Measurements from ENCODE around the gene ASXL3. TPM values are rescaled to one million over a fixed set of nuclear protein-coding genes. Genes with fewer than 3 reads are reported as not detected.

Gene ASXL3
- total and polyA plus RNA-seq, 9 of the 15 experiments (the other 6 are each of a cell fraction or from before 2014, with no cell fraction given): not detected

DNA sequence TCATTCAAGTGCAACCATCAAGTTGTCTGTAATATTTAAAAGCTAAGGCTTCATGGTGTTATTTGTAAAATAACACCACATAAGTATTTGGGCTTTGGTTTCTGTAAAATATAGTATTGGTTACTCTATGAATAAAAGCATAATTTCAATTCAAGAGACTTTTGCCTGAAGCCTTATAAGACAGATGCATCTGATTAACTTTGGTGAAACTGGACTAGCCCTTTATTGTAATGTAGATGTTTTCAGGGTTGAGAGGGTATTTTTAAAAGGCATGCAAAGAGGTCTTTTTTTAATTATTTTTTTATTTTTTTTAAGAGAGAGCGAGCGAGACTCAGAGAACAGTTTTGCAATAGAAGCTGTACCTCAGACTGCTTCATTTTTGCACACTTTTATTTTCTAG is 66.5 kb downstream of the ASXL3 start (continued):
- TF ChIP-seq DEAF1 (CRISPR knock-in tag; IDR thresholded peaks at IDR 0.05) (no peak), SREBF1 (IDR thresholded peaks at IDR 0.05; ENCODE audit: borderline replicate concordance, low read depth, low read length) (no peak), SIX5 (IDR thresholded peaks at IDR 0.05; ENCODE audit: borderline replicate concordance in 1 of 2, insufficient read depth in 1 of 2, low read depth in 1 of 2, low read length in 2 of 2) (no peak), HIVEP1 (CRISPR knock-in tag; IDR thresholded peaks at IDR 0.05) (no peak), RBM25 (IDR thresholded peaks at IDR 0.05; ENCODE audit: low read depth, low read length, severe bottlenecking) (no peak)
- TF ChIP-seq, protein P1, sequence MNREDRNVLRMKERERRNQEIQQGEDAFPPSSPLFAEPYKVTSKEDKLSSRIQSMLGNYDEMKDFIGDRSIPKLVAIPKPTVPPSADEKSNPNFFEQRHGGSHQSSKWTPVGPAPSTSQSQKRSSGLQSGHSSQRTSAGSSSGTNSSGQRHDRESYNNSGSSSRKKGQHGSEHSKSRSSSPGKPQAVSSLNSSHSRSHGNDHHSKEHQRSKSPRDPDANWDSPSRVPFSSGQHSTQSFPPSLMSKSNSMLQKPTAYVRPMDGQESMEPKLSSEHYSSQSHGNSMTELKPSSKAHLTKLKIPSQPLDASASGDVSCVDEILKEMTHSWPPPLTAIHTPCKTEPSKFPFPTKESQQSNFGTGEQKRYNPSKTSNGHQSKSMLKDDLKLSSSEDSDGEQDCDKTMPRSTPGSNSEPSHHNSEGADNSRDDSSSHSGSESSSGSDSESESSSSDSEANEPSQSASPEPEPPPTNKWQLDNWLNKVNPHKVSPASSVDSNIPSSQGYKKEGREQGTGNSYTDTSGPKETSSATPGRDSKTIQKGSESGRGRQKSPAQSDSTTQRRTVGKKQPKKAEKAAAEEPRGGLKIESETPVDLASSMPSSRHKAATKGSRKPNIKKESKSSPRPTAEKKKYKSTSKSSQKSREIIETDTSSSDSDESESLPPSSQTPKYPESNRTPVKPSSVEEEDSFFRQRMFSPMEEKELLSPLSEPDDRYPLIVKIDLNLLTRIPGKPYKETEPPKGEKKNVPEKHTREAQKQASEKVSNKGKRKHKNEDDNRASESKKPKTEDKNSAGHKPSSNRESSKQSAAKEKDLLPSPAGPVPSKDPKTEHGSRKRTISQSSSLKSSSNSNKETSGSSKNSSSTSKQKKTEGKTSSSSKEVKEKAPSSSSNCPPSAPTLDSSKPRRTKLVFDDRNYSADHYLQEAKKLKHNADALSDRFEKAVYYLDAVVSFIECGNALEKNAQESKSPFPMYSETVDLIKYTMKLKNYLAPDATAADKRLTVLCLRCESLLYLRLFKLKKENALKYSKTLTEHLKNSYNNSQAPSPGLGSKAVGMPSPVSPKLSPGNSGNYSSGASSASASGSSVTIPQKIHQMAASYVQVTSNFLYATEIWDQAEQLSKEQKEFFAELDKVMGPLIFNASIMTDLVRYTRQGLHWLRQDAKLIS (CRISPR knock-in tag; IDR thresholded peaks at IDR 0.05): no peak
- TF ChIP-seq, protein P2, sequence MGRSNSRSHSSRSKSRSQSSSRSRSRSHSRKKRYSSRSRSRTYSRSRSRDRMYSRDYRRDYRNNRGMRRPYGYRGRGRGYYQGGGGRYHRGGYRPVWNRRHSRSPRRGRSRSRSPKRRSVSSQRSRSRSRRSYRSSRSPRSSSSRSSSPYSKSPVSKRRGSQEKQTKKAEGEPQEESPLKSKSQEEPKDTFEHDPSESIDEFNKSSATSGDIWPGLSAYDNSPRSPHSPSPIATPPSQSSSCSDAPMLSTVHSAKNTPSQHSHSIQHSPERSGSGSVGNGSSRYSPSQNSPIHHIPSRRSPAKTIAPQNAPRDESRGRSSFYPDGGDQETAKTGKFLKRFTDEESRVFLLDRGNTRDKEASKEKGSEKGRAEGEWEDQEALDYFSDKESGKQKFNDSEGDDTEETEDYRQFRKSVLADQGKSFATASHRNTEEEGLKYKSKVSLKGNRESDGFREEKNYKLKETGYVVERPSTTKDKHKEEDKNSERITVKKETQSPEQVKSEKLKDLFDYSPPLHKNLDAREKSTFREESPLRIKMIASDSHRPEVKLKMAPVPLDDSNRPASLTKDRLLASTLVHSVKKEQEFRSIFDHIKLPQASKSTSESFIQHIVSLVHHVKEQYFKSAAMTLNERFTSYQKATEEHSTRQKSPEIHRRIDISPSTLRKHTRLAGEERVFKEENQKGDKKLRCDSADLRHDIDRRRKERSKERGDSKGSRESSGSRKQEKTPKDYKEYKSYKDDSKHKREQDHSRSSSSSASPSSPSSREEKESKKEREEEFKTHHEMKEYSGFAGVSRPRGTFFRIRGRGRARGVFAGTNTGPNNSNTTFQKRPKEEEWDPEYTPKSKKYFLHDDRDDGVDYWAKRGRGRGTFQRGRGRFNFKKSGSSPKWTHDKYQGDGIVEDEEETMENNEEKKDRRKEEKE (IDR thresholded peaks at IDR 0.05; ENCODE audit: borderline replicate concordance in 1 of 2, control insufficient read depth in 1 of 2, low read depth in 2 of 2, low read length in 1 of 2): no peak

Data from K562 (cell line).